Activated CD4-positive, CD25-positive, alpha-beta regulatory T cell treated with anti-CD3 and anti-CD28 coated beads, Interleukin-2, amount 50 U/mL, for 16 hours (primary cell): ENCODE data around the gene BSND.
"Not testable (repeated sequence)": the region's sequence is repeated elsewhere in the genome, so short reads cannot be mapped to it uniquely, and the experiment has no call there.

Source experiments
- DNase-seq: peaks from one replicate; pipeline ENCODE4 v3.0.0-alpha.2; 2020; ENCODE audit warnings: low read depth, low spot score

The BSND gene

GRCh38 chr1:54998677-54999076, at the start of gene BSND:
Gene BSND (plus strand): TSS chr1:54998933. CDS start chr1:54999187, 254 bp downstream.
- DNase-seq: no peak

- no peak for DNase-seq
These were observed 49.7 kb upstream of the BSND start for GRCh38 chr1:54949053-54949452.

- DNase-seq: no peak
These were observed 48.7 kb upstream of the BSND start for GRCh38 chr1:54950006-54950368.

GRCh38 chr1:54950369-54951163, 48.2 kb upstream of the BSND start:
- DNase-seq: peak; percentile 4

- no peak for DNase-seq
These were observed 46.9 kb upstream of the BSND start for GRCh38 chr1:54951810-54952226.

- no peak for DNase-seq
These were observed 45.6 kb upstream of the BSND start for GRCh38 chr1:54952950-54953718.

- no peak for DNase-seq
These were observed 44.9 kb upstream of the BSND start for GRCh38 chr1:54953846-54954245.

- no peak for DNase-seq
These were observed 43.4 kb upstream of the BSND start for GRCh38 chr1:54955359-54955758.

GRCh38 chr1:54956726-54957125, 42.0 kb upstream of the BSND start:
- no peak for DNase-seq

GRCh38 chr1:54959241-54959640, 39.5 kb upstream of the BSND start:
- no peak for DNase-seq

GRCh38 chr1:54962612-54963395, 35.9 kb upstream of the BSND start:
- no peak for DNase-seq

GRCh38 chr1:54963829-54964228, 34.9 kb upstream of the BSND start:
- not testable (repeated sequence) for DNase-seq

- no peak for DNase-seq
These were observed 33.0 kb upstream of the BSND start for GRCh38 chr1:54965624-54966340.

GRCh38 chr1:54967372-54967771, 31.4 kb upstream of the BSND start:
- no peak for DNase-seq

- DNase-seq: no peak
These were observed 30.2 kb upstream of the BSND start for GRCh38 chr1:54968551-54968950.

- DNase-seq: no peak
These were observed 28.9 kb upstream of the BSND start for GRCh38 chr1:54969879-54970278.

GRCh38 chr1:54970901-54971300, 27.8 kb upstream of the BSND start:
- no peak for DNase-seq

GRCh38 chr1:54971317-54971791, 27.4 kb upstream of the BSND start:
- DNase-seq: no peak

GRCh38 chr1:54972436-54972835, 26.3 kb upstream of the BSND start:
- DNase-seq: no peak

- DNase-seq: no peak
These were observed 25.4 kb upstream of the BSND start for GRCh38 chr1:54973205-54973921.
